Measurements from ENCODE around the gene TTC23L.

The TTC23L gene

GRCh38 chr5:34804913-34805312 is 34.1 kb upstream of the TTC23L start:
- H3K27ac ChIP-seq, result no peak overlapping the region
- TF ChIP-seq, protein P1, sequence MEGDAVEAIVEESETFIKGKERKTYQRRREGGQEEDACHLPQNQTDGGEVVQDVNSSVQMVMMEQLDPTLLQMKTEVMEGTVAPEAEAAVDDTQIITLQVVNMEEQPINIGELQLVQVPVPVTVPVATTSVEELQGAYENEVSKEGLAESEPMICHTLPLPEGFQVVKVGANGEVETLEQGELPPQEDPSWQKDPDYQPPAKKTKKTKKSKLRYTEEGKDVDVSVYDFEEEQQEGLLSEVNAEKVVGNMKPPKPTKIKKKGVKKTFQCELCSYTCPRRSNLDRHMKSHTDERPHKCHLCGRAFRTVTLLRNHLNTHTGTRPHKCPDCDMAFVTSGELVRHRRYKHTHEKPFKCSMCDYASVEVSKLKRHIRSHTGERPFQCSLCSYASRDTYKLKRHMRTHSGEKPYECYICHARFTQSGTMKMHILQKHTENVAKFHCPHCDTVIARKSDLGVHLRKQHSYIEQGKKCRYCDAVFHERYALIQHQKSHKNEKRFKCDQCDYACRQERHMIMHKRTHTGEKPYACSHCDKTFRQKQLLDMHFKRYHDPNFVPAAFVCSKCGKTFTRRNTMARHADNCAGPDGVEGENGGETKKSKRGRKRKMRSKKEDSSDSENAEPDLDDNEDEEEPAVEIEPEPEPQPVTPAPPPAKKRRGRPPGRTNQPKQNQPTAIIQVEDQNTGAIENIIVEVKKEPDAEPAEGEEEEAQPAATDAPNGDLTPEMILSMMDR (conservative IDR thresholded peaks at IDR 0.05), result no peak
- TF ChIP-seq ZFX (IDR thresholded peaks at IDR 0.05), result no peak

DNA sequence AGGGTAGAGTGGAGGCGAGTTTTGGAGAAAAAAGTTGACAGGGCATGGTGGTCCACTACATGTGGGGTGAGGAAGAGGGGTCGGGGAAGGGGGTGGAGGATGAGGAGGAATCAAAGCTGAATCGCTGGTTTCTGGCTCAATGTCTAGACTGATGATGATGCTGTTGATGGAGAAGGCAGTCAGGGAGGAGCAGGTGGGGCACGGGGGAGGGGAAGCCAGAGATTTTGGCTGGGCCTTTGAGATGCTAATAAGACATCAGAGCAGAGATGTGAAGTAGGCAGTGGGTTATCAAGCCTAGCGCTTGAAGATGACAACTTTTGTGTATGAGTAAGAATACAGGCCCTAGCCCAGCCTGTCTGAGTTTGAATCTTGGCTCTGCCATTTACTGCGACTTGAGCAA is 32.4 kb upstream of the TTC23L start:
- no peak for TF ChIP-seq ZFX (IDR thresholded peaks at IDR 0.05)
- TF ChIP-seq, protein P1 (conservative IDR thresholded peaks at IDR 0.05), result no peak
- H3K27ac ChIP-seq, result no peak overlapping the region

- no peak overlapping the region for H3K27ac ChIP-seq
- TF ChIP-seq ZFX (IDR thresholded peaks at IDR 0.05), result no peak
- TF ChIP-seq, protein P1 (conservative IDR thresholded peaks at IDR 0.05), result no peak
Observed at GRCh38 chr5:34811706-34812105, 27.3 kb upstream of the TTC23L start.

DNA sequence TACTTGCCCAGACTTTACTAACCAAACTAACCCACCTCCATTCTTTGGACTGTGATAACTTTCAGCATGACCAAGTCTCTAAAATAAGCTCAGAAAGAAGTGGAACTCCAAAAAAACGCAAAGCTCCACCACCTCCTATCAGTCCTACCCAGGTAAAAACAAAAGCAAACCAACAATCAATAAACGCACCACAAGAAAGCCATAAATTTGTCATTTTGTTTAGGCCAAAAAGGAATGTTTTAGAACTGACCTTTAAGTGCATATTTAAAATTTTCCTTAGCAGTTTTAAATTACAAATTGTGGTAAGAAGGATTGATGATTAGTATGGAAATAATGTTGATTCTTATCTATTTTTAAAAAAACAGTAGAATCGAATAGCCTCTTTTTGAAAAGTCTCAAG is 25.5 kb upstream of the TTC23L start:
- no peak overlapping the region for H3K27ac ChIP-seq

DNA sequence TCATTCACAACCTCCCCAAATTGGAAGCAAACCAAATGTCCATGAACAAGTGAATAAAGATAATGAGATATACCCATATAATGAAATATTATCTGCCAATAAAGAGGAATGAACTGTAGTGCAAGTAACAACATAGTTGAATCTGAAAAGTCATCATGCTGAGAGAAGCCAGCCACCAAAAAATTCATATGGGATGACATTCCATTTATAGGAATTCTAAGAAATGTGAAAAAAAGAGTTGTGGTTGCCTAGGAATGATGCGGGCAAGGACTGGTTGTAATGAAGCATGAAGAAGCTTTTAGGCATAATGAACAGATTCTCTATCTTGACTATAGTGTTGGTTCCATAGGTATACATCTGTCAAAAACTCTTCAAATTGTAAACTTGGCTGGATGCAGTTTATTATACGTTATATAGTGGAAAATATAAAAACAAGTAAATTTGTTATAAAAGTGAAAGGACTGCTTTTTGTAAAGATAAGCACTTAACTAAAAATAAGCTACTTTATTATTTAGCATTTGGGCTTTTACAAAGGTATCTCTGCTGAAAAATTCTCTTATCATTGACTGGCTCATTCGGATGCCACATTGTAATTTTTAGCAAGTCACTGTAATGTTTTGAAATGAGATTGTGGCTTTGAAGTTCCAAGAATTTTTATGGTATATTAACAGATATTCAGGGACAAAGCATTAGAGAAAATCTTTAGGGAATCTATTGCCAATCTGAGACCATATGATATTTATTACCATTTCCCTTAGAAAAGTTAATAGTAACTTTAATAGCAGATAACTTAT is 21.2 kb upstream of the TTC23L start:
- no peak overlapping the region for H3K27ac ChIP-seq

More for the DNA sequence above, 25.5 kb upstream of the TTC23L start:
- TF ChIP-seq, protein P1 (conservative IDR thresholded peaks at IDR 0.05), result no peak
- TF ChIP-seq ZFX (IDR thresholded peaks at IDR 0.05), result no peak

DNA sequence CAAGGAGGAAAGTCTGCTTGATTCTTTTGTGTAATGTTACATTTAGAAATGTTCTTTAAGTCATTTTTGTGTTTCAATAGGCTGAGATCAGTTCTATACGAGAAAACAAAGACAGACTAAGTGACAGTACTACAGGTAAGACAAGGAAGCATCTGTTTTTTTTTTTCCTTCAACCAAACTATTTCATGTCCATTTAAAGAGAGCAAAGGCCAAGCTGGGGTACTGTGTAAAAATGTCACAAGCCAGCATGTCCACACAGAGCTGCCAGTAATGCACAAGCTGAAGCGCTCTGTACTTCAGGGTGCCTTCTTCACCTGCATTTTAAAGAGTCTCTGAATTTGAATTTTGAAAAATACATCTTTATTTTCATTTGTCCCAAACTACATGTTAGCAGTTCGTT is 20.2 kb upstream of the TTC23L start:
- TF ChIP-seq ZFX (IDR thresholded peaks at IDR 0.05), result no peak
- TF ChIP-seq, protein P1 (conservative IDR thresholded peaks at IDR 0.05), result no peak
- no peak overlapping the region for H3K27ac ChIP-seq

More for the DNA sequence above, 21.2 kb upstream of the TTC23L start:
- no peak for TF ChIP-seq ZFX (IDR thresholded peaks at IDR 0.05)
- TF ChIP-seq, protein P1 (conservative IDR thresholded peaks at IDR 0.05), result no peak

DNA sequence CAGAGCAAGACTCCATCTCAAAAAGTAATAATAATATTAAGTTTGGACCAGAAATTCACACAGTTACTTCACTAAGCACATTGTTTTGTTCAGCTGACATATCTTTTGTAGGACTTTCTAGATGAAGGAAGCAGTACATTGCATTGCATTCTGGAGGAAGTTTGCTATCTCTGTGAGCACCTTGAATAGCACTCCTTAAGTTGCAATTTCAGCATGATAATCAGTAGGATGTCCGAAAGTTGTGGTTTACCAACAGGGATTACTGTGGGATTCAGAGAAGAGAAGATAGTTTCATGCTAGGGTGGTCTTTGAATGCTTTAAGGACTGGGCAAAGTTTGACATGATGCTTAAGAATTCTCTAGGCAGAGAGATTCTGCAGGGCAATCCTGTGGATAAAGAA is 18.4 kb upstream of the TTC23L start:
- no peak for TF ChIP-seq ZFX (IDR thresholded peaks at IDR 0.05)
- TF ChIP-seq, protein P1 (conservative IDR thresholded peaks at IDR 0.05), result no peak
- no peak overlapping the region for H3K27ac ChIP-seq
